ENCODE measurements around the gene OPRD1. TPM values are rescaled to one million over a fixed set of nuclear protein-coding genes. Genes with fewer than 3 reads are reported as not detected.

OPRD1 gene
- total RNA-seq, 4 donors from 2014 or later: under 0.01 TPM; not detected in 3

DNA sequence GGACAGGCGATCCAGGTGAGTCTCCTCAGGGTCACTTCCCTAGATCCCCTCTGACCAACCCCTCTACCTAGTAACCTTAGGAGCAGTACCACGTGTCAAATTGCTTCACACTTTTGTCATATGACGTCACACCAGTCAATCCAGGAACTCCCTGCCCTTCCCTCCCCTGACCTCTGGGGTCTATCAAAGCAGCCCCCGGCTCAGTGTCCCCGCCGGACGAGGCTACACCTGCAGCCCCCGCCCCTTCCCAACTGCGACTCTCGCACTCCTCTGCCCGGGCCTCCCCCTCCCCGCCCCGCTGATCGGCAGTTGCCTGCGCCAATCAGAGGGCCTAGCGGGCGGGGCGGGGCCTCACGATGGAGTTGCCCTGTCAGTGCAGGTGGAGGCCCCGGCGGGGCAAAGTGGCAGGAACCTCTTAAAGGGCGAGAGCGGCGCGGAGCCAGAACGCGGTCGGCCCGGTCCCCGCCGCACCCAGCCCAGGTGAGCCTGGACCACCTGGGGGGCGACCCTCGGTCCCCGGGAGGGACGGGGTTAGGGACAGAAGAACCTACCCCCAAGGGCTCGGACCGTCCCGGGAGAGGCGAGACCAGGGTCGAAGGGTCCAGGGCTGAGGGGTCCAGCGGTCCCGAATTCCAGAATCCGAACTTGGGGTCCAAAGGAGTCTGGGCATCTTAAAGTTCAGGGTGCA, 74.9 kb downstream of the OPRD1 start:
- Histone ChIP-seq H3K36me3 (no peaks in the 10 kb centered on the region), H3K4me1 (peaks cover 20 to 46% (median 30%) of the 10 kb centered on the region in 4 donors), H3K4me3 (peak overlapping the region; percentile 86 to 100 (median 94)), H3K9me3 (no peaks in the 10 kb centered on the region), H3K27ac (peak overlapping the region; percentile 84 to 87 (median 86)), H3K27me3 (no peaks in the 10 kb centered on the region)
- in situ Hi-C loops (cut with MboI; ENCODE audit: low pct_ligation_motif_present in 1 of 4, low pct_unique_long_range_greater_than_20kb in 1 of 4, low sequenced_read_pairs in 3 of 4): loop anchor here in 3 of 4 donors (10.0 to 25.0 kb wide), 3 partner anchors 148 to 375 kb away; partner anchors contain the start of gene RCC1 (in 1 of the 3)
- TF ChIP-seq, protein P1, sequence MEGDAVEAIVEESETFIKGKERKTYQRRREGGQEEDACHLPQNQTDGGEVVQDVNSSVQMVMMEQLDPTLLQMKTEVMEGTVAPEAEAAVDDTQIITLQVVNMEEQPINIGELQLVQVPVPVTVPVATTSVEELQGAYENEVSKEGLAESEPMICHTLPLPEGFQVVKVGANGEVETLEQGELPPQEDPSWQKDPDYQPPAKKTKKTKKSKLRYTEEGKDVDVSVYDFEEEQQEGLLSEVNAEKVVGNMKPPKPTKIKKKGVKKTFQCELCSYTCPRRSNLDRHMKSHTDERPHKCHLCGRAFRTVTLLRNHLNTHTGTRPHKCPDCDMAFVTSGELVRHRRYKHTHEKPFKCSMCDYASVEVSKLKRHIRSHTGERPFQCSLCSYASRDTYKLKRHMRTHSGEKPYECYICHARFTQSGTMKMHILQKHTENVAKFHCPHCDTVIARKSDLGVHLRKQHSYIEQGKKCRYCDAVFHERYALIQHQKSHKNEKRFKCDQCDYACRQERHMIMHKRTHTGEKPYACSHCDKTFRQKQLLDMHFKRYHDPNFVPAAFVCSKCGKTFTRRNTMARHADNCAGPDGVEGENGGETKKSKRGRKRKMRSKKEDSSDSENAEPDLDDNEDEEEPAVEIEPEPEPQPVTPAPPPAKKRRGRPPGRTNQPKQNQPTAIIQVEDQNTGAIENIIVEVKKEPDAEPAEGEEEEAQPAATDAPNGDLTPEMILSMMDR (IDR thresholded peaks at IDR 0.05): peak in 1 of 5 experiments; percentile 29
- TF ChIP-seq POLR2AphosphoS5 (IDR thresholded peaks at IDR 0.05) (peak; percentile 81 to 91 (median 83)), POLR2A (IDR thresholded peaks at IDR 0.05) (peak; percentile 84), EP300 (IDR thresholded peaks at IDR 0.05; ENCODE audit: low read depth) (no peak)
- 1% methylated on average over 28 of the region's 43 CpGs; no CpG with 5 or more reads in 1 of the 2 donors for WGBS, 2 donors (ENCODE audit: low coverage in 1 of 2)
- intact Hi-C loops (cut with DNase I; ENCODE audit: low total_unique reads): loop anchor here (10.0 kb wide), 1 partner anchor 238 kb away; the partner anchor contains the start of gene TMEM200B
- DNase-seq: peak; percentile 93

DNA sequence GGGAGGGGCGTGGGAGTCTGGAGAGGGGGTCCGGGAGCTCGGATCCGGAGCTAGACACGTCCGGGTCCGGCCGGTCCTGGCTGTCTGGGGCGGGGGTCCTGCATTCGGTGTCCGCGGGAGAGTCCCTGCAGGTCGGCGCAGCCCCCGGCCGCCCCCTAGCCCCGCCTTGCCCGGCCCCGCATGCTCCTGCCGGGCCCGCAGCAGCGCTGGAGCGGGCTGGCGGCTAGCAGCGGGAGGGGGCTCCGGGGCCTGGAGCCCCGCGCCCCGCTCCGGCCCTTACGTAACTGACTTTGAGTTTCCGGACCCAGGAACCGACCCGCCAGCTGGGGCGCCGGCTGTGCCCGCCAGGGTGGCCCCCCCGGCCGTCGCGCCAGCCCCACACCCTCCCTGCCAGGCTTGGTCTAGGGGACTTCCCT, 75.5 kb downstream of the OPRD1 start:
- no peaks in the 10 kb centered on the region for H3K27me3 ChIP-seq
- H3K4me3 ChIP-seq: peak overlapping the region; percentile 86 to 100 (median 94)
- peaks cover 20 to 41% (median 29%) of the 10 kb centered on the region in 4 donors for H3K4me1 ChIP-seq
- DNase-seq: peak; percentile 60
- intact Hi-C loops (cut with DNase I; ENCODE audit: low total_unique reads): loop anchor here (10.0 kb wide), 1 partner anchor 237 kb away; the partner anchor contains the start of gene TMEM200B
- H3K27ac ChIP-seq: peak overlapping the region; percentile 84 to 87 (median 86)
- 1% methylated on average over 39 of the region's 41 CpGs; no CpG with 5 or more reads in 1 of the 2 donors for WGBS, 2 donors (ENCODE audit: low coverage in 1 of 2)
- TF ChIP-seq, protein P1 (IDR thresholded peaks at IDR 0.05): no peak
- TF ChIP-seq POLR2AphosphoS5 (IDR thresholded peaks at IDR 0.05): no peak
- no peak for TF ChIP-seq POLR2A (IDR thresholded peaks at IDR 0.05)
- no peak for TF ChIP-seq EP300 (IDR thresholded peaks at IDR 0.05; ENCODE audit: low read depth)
- H3K36me3 ChIP-seq: no peaks in the 10 kb centered on the region
- in situ Hi-C loops (cut with MboI; ENCODE audit: low pct_ligation_motif_present in 1 of 4, low pct_unique_long_range_greater_than_20kb in 1 of 4, low sequenced_read_pairs in 3 of 4): loop anchor here in 3 of 4 donors (10.0 to 25.0 kb wide), 3 partner anchors 147 to 375 kb away; partner anchors contain the start of gene RCC1 (in 1 of the 3)
- H3K9me3 ChIP-seq: no peaks in the 10 kb centered on the region

DNA sequence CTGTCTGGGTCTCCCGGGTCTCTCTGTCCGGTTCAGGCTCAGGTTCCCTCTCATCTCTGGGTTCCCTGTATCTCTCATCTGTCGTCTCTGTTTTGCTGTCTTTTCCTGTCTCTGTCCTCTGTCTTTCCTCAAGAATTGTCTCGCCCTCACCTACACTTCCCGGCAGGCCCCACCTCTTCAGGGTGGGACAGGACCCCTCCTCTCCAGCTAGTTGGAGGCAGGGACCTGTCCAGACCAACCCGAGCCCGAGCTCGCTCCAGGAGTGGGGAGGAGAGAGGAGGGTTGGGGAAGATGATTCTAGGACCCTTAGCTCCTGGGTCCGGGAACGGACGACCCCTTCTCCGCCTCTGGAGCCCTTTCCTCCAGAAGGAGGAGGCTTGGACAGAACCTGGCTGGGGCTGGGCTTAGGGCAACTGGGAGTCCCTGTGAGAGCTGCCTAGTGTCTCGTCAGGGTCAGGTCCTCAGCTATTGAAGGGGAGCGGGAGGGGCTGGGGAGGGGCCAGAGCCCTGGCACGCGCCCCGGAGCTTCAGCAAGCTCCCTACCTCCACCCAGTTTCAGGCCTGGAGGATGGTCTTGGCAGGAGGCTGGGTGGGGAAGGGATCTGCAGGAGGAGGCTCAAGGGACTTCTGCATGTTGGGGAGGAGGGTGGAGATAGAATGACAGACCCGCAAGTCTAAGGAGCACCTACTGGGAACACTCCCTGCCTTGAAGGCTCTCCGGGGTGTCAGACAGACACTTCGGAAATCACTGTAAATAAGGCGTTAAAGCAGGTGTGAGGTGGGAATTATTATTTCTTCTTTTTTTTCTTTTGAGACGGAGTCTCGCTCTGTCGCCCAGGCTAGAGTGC, 76.1 kb downstream of the OPRD1 start:
- WGBS, 2 donors (ENCODE audit: low coverage in 1 of 2): 35 to 37% methylated on average over 8 to 24 of the region's 24 CpGs
- peak; percentile 55 for DNase-seq
- H3K36me3 ChIP-seq: no peaks in the 10 kb centered on the region

DNA sequence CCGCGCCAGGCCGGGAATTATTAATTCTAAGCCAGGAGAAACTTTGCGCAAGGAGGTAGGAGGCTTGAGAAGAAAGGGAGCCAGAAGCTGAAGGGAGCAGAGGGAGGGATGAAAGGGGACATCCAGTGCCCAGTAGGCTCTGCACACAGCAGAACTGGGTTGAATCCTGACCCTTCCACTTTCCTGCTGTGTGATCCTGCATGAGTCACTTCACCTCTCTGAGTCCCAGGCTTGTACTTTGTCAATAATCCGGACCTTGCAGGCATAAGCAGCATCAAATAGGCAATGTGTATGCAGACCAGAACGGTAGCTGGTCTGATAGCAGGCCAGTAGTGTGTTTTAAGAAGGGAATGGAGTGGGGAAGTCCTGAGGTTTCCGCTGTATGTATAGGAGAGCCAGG, 76.9 kb downstream of the OPRD1 start:
- in situ Hi-C loops (cut with MboI; ENCODE audit: low pct_ligation_motif_present in 1 of 4, low pct_unique_long_range_greater_than_20kb in 1 of 4, low sequenced_read_pairs in 3 of 4) (loop anchor here in 3 of 4 donors (10.0 to 25.0 kb wide), 3 partner anchors 146 to 377 kb away; partner anchors contain the start of gene RCC1 (in 1 of the 3)), intact Hi-C loops (cut with DNase I; ENCODE audit: low total_unique reads) (loop anchor here (10.0 kb wide), 1 partner anchor 236 kb away; the partner anchor contains the start of gene TMEM200B)
- Histone ChIP-seq H3K27ac (no peak overlapping the region), H3K4me1 (peaks cover 20 to 37% (median 28%) of the 10 kb centered on the region in 4 donors), H3K9me3 (no peaks in the 10 kb centered on the region), H3K27me3 (no peaks in the 10 kb centered on the region), H3K4me3 (no peak overlapping the region), H3K36me3 (no peaks in the 10 kb centered on the region)
- TF ChIP-seq, protein P1 (IDR thresholded peaks at IDR 0.05): no peak
- TF ChIP-seq POLR2A (IDR thresholded peaks at IDR 0.05) (no peak), POLR2AphosphoS5 (IDR thresholded peaks at IDR 0.05) (no peak), EP300 (IDR thresholded peaks at IDR 0.05; ENCODE audit: low read depth) (no peak)
- DNase-seq: no peak
- 98 to 100% methylated on average over 1 to 7 of the region's 7 CpGs for WGBS, 2 donors (ENCODE audit: low coverage in 1 of 2)

More for the DNA sequence above, 76.1 kb downstream of the OPRD1 start:
- TF ChIP-seq EP300 (IDR thresholded peaks at IDR 0.05; ENCODE audit: low read depth) (no peak), POLR2AphosphoS5 (IDR thresholded peaks at IDR 0.05) (no peak)
- no peaks in the 10 kb centered on the region for H3K9me3 ChIP-seq
- no peaks in the 10 kb centered on the region for H3K27me3 ChIP-seq
- intact Hi-C loops (cut with DNase I; ENCODE audit: low total_unique reads): loop anchor here (10.0 kb wide), 1 partner anchor 237 kb away; the partner anchor contains the start of gene TMEM200B
- H3K4me3 ChIP-seq: peak overlapping the region; percentile 86 to 100 (median 94)
- H3K4me1 ChIP-seq: peaks cover 20 to 39% (median 29%) of the 10 kb centered on the region in 4 donors
- H3K27ac ChIP-seq: peak overlapping the region; percentile 84 to 87 (median 86)
- in situ Hi-C loops (cut with MboI; ENCODE audit: low pct_ligation_motif_present in 1 of 4, low pct_unique_long_range_greater_than_20kb in 1 of 4, low sequenced_read_pairs in 3 of 4): loop anchor here in 3 of 4 donors (10.0 to 25.0 kb wide), 3 partner anchors 147 to 376 kb away; partner anchors contain the start of gene RCC1 (in 1 of the 3)

Measured in transverse colon (tissue), 4 donors.